WTC11 (cell line): Measurements from ENCODE around the gene AKAP13. TPM values are rescaled to one million over a fixed set of nuclear protein-coding genes. Genes with fewer than 3 reads are reported as not detected.

ENCODE experiments used
- ATAC-seq: fragments of 200-7000 bp; cut with Tn5 transposase; 2 replicates; pipeline ENCODE4 v1.10.0; 2021; ENCODE audit warnings: mild to moderate bottlenecking, moderate library complexity
- CTCF ChIA-PET: fragments of 300-600 bp; sonication (Branson Sonifier 250); formaldehyde crosslinking; loops from one replicate; lab custom pipeline; 2021; ENCODE audit warnings: antibody characterized with exemption; lab: Charles Lee
- POLR2A ChIA-PET: fragments of 350-600 bp; sonication (Branson Sonifier 250); formaldehyde crosslinking; loops from one replicate; lab custom pipeline; 2021; ENCODE audit warnings: antibody characterized with exemption; lab: Charles Lee
- DNase-seq: peaks from one replicate; pipeline ENCODE4 v3.0.0; 2021; ENCODE audit warnings: low spot score
- H3K27ac Mint-ChIP-seq: 2 replicates; pipeline ENCODE4 v1.8.0; 2021; ENCODE audit warnings: mixed read lengths
- H3K27me3 Mint-ChIP-seq: 2 replicates; pipeline ENCODE4 v1.8.0; 2021; ENCODE audit warnings: low read depth, mild to moderate bottlenecking, moderate library complexity, mixed read lengths
- H3K36me3 Mint-ChIP-seq: 2 replicates; pipeline ENCODE4 v1.8.0; 2021; ENCODE audit warnings: mixed read lengths
- H3K4me1 Mint-ChIP-seq: 2 replicates; pipeline ENCODE4 v1.8.0; 2022; ENCODE audit warnings: mixed read lengths
- H3K4me3 Mint-ChIP-seq: 2 replicates; pipeline ENCODE4 v1.8.0; 2021; ENCODE audit warnings: mild to moderate bottlenecking, moderate library complexity, mixed read lengths
- H3K9me3 Mint-ChIP-seq: 2 replicates; pipeline ENCODE4 v1.8.0; 2021; ENCODE audit warnings: mixed read lengths
- AR ChIP-seq: fragments of 250-450 bp; sonication (Bioruptor Pico); IDR thresholded peaks from 2 replicates; pipeline ENCODE4 v1.9.0; 2021; ENCODE audit warnings: mild to moderate bottlenecking
- ARID4B ChIP-seq: sonication (generic); formaldehyde crosslinking; IDR thresholded peaks from 2 replicates; pipeline ENCODE4 v1.8.0; 2023; ENCODE audit warnings: missing genetic modification reagents, mild to moderate bottlenecking, borderline replicate concordance
- ATF1 ChIP-seq: sonication (generic); formaldehyde crosslinking; IDR thresholded peaks from 2 replicates; pipeline ENCODE4 v1.8.1; 2023; ENCODE audit warnings: mild to moderate bottlenecking, moderate library complexity, missing genetic modification reagents
- ETV6 ChIP-seq: sonication (generic); formaldehyde crosslinking; IDR thresholded peaks from 2 replicates; pipeline ENCODE4 v1.8.1; 2022; ENCODE audit warnings: mild to moderate bottlenecking, missing genetic modification reagents
- FOXK1 ChIP-seq: sonication (generic); formaldehyde crosslinking; IDR thresholded peaks from 2 replicates; pipeline ENCODE4 v1.8.0; 2022; ENCODE audit warnings: mild to moderate bottlenecking, moderate library complexity, missing genetic modification reagents
- PREB ChIP-seq: sonication (generic); formaldehyde crosslinking; IDR thresholded peaks from 2 replicates; pipeline ENCODE4 v1.8.1; 2022; ENCODE audit warnings: mild to moderate bottlenecking, missing genetic modification reagents, moderate library complexity, borderline replicate concordance
- RELA ChIP-seq: sonication (generic); formaldehyde crosslinking; IDR thresholded peaks from 2 replicates; pipeline ENCODE4 v1.8.1; 2022; ENCODE audit warnings: missing genetic modification reagents, mild to moderate bottlenecking, borderline replicate concordance
- SMAD4 ChIP-seq: sonication (generic); formaldehyde crosslinking; IDR thresholded peaks from 2 replicates; pipeline ENCODE4 v1.8.0; 2022; ENCODE audit warnings: mild to moderate bottlenecking, missing genetic modification reagents
- ZNF121 ChIP-seq: sonication (generic); formaldehyde crosslinking; IDR thresholded peaks from 2 replicates; pipeline ENCODE4 v1.8.0; 2023; ENCODE audit warnings: missing genetic modification reagents
- ZNF138 ChIP-seq: sonication (generic); formaldehyde crosslinking; conservative IDR thresholded peaks from 2 replicates; pipeline ENCODE4 v1.8.1; 2022; ENCODE audit warnings: mild to moderate bottlenecking, moderate library complexity, missing genetic modification reagents
- ZNF396 ChIP-seq: fragments of 250-450 bp; sonication (Bioruptor Pico); IDR thresholded peaks from 2 replicates; pipeline ENCODE4 v1.8.0; 2021; ENCODE audit warnings: mild to moderate bottlenecking, moderate library complexity, borderline replicate concordance
- ZNF532 ChIP-seq: fragments of 250-450 bp; sonication (Bioruptor Pico); IDR thresholded peaks from 2 replicates; pipeline ENCODE4 v1.9.0; 2021; ENCODE audit warnings: mild to moderate bottlenecking, borderline replicate concordance
- ZNF671 ChIP-seq: fragments of 250-450 bp; sonication (Bioruptor Pico); IDR thresholded peaks from 2 replicates; pipeline ENCODE4 v1.8.0; 2021; ENCODE audit warnings: mild to moderate bottlenecking
- total RNA-seq: library from RNA; stranded (reverse); gene quantifications from 3 replicates; pipeline ENCODE4 v1.2.3, GENCODE V29; 2021

AKAP13 gene
- total RNA-seq, 1 experiment from 2014 or later = 50.3 TPM

GRCh38 chr15:85419161-85419560, 38.8 kb downstream of the AKAP13 start:
- TF ChIP-seq PREB (no peak), ZNF121 (CRISPR knock-in tag) (no peak), RELA (CRISPR knock-in tag) (no peak), FOXK1 (no peak), ETV6 (CRISPR knock-in tag) (no peak), SMAD4 (CRISPR knock-in tag) (no peak), ATF1 (CRISPR knock-in tag) (no peak), ZNF532 (CRISPR knock-in tag) (no peak)
- H3K27me3 Mint-ChIP-seq = no peaks in the 10 kb centered on the region
- H3K36me3 Mint-ChIP-seq = no peaks in the 10 kb centered on the region
- no peak overlapping the region for H3K4me3 Mint-ChIP-seq
- no peak overlapping the region for H3K27ac Mint-ChIP-seq
- DNase-seq (no peak), ATAC-seq (no peak)
- peaks cover 29% of the 10 kb centered on the region for H3K4me1 Mint-ChIP-seq
- CTCF ChIA-PET = no interaction called here
- POLR2A ChIA-PET = no interaction called here
- H3K9me3 Mint-ChIP-seq = peaks cover 5% of the 10 kb centered on the region; the same call in 1 of the 2 replicates

- Mint-ChIP-seq H3K4me1 (peaks cover 23% of the 10 kb centered on the region), H3K4me3 (no peak overlapping the region), H3K9me3 (peaks cover 5% of the 10 kb centered on the region; the same call in 1 of the 2 replicates), H3K27ac (no peak overlapping the region), H3K27me3 (no peaks in the 10 kb centered on the region), H3K36me3 (no peaks in the 10 kb centered on the region)
- no peak for ATAC-seq
- ChIA-PET POLR2A (no interaction called here), CTCF (interaction anchor here (1.4 kb wide), 1 partner anchor 122 kb away, joined by 3 read pairs; no protein-coding TSS in a partner anchor)
- TF ChIP-seq ZNF396 (CRISPR knock-in tag) (no peak), ZNF671 (CRISPR knock-in tag) (no peak), ARID4B (CRISPR knock-in tag) (no peak), ZNF138 (CRISPR knock-in tag) (no peak), ATF1 (CRISPR knock-in tag) (no peak), AR (CRISPR knock-in tag) (no peak)
- DNase-seq = no peak
Observed at GRCh38 chr15:85421116-85421925, 40.9 kb downstream of the AKAP13 start.
